Stimulated activated CD8-positive, alpha-beta memory T cell treated with anti-CD3 and anti-CD28 coated beads, Interleukin-7, amount 100 ng/mL, for 24 hours (primary cell): ENCODE data around the gene SGO2.
"Not testable (repeated sequence)": the region's sequence is repeated elsewhere in the genome, so short reads cannot be mapped to it uniquely, and the experiment has no call there.

Source experiments
- DNase-seq: peaks from one replicate; pipeline ENCODE4 v3.0.0-alpha.2; 2020; ENCODE audit warnings: low read depth

The SGO2 gene

GRCh38 chr2:200596774-200597570 lies 71.0 kb downstream of the SGO2 start:
- DNase-seq, result no peak

GRCh38 chr2:200599206-200599605 lies 73.2 kb downstream of the SGO2 start:
- no peak for DNase-seq

GRCh38 chr2:200600549-200601225 lies 74.7 kb downstream of the SGO2 start:
- no peak for DNase-seq

- DNase-seq, result no peak
Measured at GRCh38 chr2:200602584-200602983, 76.6 kb downstream of the SGO2 start.

GRCh38 chr2:200603972-200604371 lies 78.0 kb downstream of the SGO2 start:
- no peak for DNase-seq

- no peak for DNase-seq
Measured at GRCh38 chr2:200604571-200605255, 78.7 kb downstream of the SGO2 start.

GRCh38 chr2:200608341-200609027 lies 82.5 kb downstream of the SGO2 start:
- no peak for DNase-seq

- DNase-seq, result no peak
Measured at GRCh38 chr2:200609028-200609614, 83.1 kb downstream of the SGO2 start.

GRCh38 chr2:200610217-200610616 lies 84.2 kb downstream of the SGO2 start:
- not testable (repeated sequence) for DNase-seq

- no peak for DNase-seq
Measured at GRCh38 chr2:200613692-200614091, 87.7 kb downstream of the SGO2 start.

GRCh38 chr2:200614249-200614648 lies 88.2 kb downstream of the SGO2 start:
- DNase-seq, result no peak

- DNase-seq, result no peak
Measured at GRCh38 chr2:200615247-200615646, 89.2 kb downstream of the SGO2 start.

GRCh38 chr2:200616193-200616592 lies 90.2 kb downstream of the SGO2 start:
- DNase-seq, result no peak

GRCh38 chr2:200616656-200617055 lies 90.6 kb downstream of the SGO2 start:
- no peak for DNase-seq

- DNase-seq, result no peak
Measured at GRCh38 chr2:200617156-200618053, 91.4 kb downstream of the SGO2 start.

- DNase-seq, result no peak
Measured at GRCh38 chr2:200618054-200618419, 92.0 kb downstream of the SGO2 start.

- no peak for DNase-seq
Measured at GRCh38 chr2:200618590-200619021, 92.6 kb downstream of the SGO2 start.

- DNase-seq, result no peak
Measured at GRCh38 chr2:200619279-200619678, 93.3 kb downstream of the SGO2 start.

- DNase-seq, result no peak
Measured at GRCh38 chr2:200620606-200621390, 94.8 kb downstream of the SGO2 start.

- no peak for DNase-seq
Measured at GRCh38 chr2:200622106-200622505, 96.1 kb downstream of the SGO2 start.
